ENCODE results near the gene ATP11B. TPM values are rescaled to one million over a fixed set of nuclear protein-coding genes. Genes with fewer than 3 reads are reported as not detected.

Gene ATP11B
- polyA plus RNA-seq, 3 donors, result 11.1 to 25.1 (median 13.5) TPM

GRCh38 chr3:182964179-182964578 is 170.9 kb downstream of the ATP11B start:
- no peak overlapping the region for H2AFZ ChIP-seq (ENCODE audit: insufficient read depth, low read depth, low read length, poor library complexity, severe bottlenecking)
- H3K4me3 ChIP-seq (replicated peaks in 1 of 3; ENCODE audit: low read depth in 2 of 3, low read length in 3 of 3), result no peak overlapping the region
- no peaks in the 10 kb centered on the region for H3K27me3 ChIP-seq (ENCODE audit: control insufficient read depth in 2 of 2, insufficient read depth in 2 of 2, low read length in 2 of 2)
- H3K9me3 Mint-ChIP-seq, result no peaks in the 10 kb centered on the region
- peaks cover 14 to 49% of the 10 kb centered on the region in 2 donors for H3K36me3 ChIP-seq (replicated peaks in 1 of 2; ENCODE audit: control insufficient read depth in 1 of 2, insufficient read depth in 2 of 2, low read length in 2 of 2)
- peaks cover 31% of the 10 kb centered on the region for H3K4me1 Mint-ChIP-seq
- TF ChIP-seq, protein P1, sequence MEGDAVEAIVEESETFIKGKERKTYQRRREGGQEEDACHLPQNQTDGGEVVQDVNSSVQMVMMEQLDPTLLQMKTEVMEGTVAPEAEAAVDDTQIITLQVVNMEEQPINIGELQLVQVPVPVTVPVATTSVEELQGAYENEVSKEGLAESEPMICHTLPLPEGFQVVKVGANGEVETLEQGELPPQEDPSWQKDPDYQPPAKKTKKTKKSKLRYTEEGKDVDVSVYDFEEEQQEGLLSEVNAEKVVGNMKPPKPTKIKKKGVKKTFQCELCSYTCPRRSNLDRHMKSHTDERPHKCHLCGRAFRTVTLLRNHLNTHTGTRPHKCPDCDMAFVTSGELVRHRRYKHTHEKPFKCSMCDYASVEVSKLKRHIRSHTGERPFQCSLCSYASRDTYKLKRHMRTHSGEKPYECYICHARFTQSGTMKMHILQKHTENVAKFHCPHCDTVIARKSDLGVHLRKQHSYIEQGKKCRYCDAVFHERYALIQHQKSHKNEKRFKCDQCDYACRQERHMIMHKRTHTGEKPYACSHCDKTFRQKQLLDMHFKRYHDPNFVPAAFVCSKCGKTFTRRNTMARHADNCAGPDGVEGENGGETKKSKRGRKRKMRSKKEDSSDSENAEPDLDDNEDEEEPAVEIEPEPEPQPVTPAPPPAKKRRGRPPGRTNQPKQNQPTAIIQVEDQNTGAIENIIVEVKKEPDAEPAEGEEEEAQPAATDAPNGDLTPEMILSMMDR (IDR thresholded peaks at IDR 0.05), result no peak
- H4K20me1 ChIP-seq (ENCODE audit: insufficient read depth, low read length), result peaks cover 47% of the 10 kb centered on the region
- peaks cover 51% of the 10 kb centered on the region for H3K79me2 ChIP-seq (ENCODE audit: insufficient read depth, low read length)
- no peak overlapping the region for H3K4me2 ChIP-seq (replicated peaks; ENCODE audit: extremely low read depth, low read length, poor library complexity, severe bottlenecking)
- intact Hi-C loops (cut with micrococcal nuclease), result no loop called here
- H3K4me1 ChIP-seq (ENCODE audit: control insufficient read depth in 1 of 2, insufficient read depth in 2 of 2, low read length in 2 of 2), result peaks cover 14 to 26% of the 10 kb centered on the region in 2 donors
- H3K9me3 ChIP-seq (replicated peaks in 1 of 2; ENCODE audit: control insufficient read depth in 1 of 2, insufficient read depth in 1 of 2, low read length in 2 of 2), result no peaks in the 10 kb centered on the region
- H3K27ac ChIP-seq (ENCODE audit: low read depth in 1 of 2, low read length in 2 of 2), result no peak overlapping the region
- H3K27ac Mint-ChIP-seq, result no peak overlapping the region
- no peaks in the 10 kb centered on the region for H3K27me3 Mint-ChIP-seq (ENCODE audit: low read depth in 3 of 3)
- H3K36me3 Mint-ChIP-seq, result peaks cover 32 to 34% of the 10 kb centered on the region in 2 donors
- no peak overlapping the region for H3K9ac ChIP-seq (ENCODE audit: insufficient read depth, low read length, poor library complexity, severe bottlenecking)
- H3K4me3 Mint-ChIP-seq, result no peak overlapping the region
- no peak for DNase-seq
- no CpG with 5 or more reads among the region's 1 CpG for WGBS (ENCODE audit: insufficient coverage)

DNA sequence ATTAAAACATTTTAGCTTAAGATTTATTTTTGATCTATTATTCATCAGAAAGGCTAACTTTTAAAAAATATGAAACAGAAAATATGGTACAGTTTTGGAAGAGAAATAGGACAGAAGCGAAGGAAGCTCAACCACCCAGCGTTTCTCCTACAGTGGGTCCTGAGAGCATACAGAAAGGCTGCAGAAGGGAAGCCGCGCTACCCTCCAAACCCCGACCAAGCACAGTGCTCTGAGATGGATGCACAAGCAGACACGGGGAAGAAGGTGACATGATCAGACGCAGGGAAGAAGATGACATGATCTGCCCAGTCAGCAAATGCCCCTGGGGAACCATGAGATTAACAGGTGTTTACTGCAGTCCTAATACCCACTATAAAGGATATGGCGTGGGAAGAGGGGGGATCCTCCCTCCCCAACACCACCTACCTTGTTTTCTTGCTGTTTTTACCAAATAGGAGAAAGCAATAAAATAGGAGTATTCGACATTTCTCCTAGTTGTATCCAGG is 172.6 kb downstream of the ATP11B start:
- intact Hi-C loops (cut with micrococcal nuclease), result no loop called here
- no peaks in the 10 kb centered on the region for H3K9me3 Mint-ChIP-seq
- H3K27me3 ChIP-seq (ENCODE audit: control insufficient read depth in 2 of 2, insufficient read depth in 2 of 2, low read length in 2 of 2), result no peaks in the 10 kb centered on the region
- H3K9me3 ChIP-seq (replicated peaks in 1 of 2; ENCODE audit: control insufficient read depth in 1 of 2, insufficient read depth in 1 of 2, low read length in 2 of 2), result no peaks in the 10 kb centered on the region
- WGBS (ENCODE audit: insufficient coverage), result 96% methylated on average over 4 of the region's 9 CpGs
- peaks cover 69% of the 10 kb centered on the region for H3K79me2 ChIP-seq (ENCODE audit: insufficient read depth, low read length)
- H3K4me1 Mint-ChIP-seq, result peaks cover 24% of the 10 kb centered on the region
- no peak overlapping the region for H3K4me2 ChIP-seq (replicated peaks; ENCODE audit: extremely low read depth, low read length, poor library complexity, severe bottlenecking)
- peaks cover 22 to 26% of the 10 kb centered on the region in 2 donors for H3K36me3 Mint-ChIP-seq
- H3K9ac ChIP-seq (ENCODE audit: insufficient read depth, low read length, poor library complexity, severe bottlenecking), result no peak overlapping the region
- H3K27ac Mint-ChIP-seq, result peak overlapping the region in 1 of 7 donors; percentile 31
- no peak overlapping the region for H3K4me3 Mint-ChIP-seq
- H2AFZ ChIP-seq (ENCODE audit: insufficient read depth, low read depth, low read length, poor library complexity, severe bottlenecking), result no peak overlapping the region
- no peaks in the 10 kb centered on the region for H3K27me3 Mint-ChIP-seq (ENCODE audit: low read depth in 3 of 3)
- no peak for DNase-seq
- peaks cover 14 to 46% of the 10 kb centered on the region in 2 donors for H3K36me3 ChIP-seq (replicated peaks in 1 of 2; ENCODE audit: control insufficient read depth in 1 of 2, insufficient read depth in 2 of 2, low read length in 2 of 2)
- no peak overlapping the region for H3K27ac ChIP-seq (ENCODE audit: low read depth in 1 of 2, low read length in 2 of 2)
- H3K4me3 ChIP-seq (replicated peaks in 1 of 3; ENCODE audit: low read depth in 2 of 3, low read length in 3 of 3), result no peak overlapping the region
- TF ChIP-seq, protein P1 (IDR thresholded peaks at IDR 0.05), result no peak
- peaks cover 52% of the 10 kb centered on the region for H4K20me1 ChIP-seq (ENCODE audit: insufficient read depth, low read length)
- peaks cover 17 to 24% of the 10 kb centered on the region in 2 donors for H3K4me1 ChIP-seq (ENCODE audit: control insufficient read depth in 1 of 2, insufficient read depth in 2 of 2, low read length in 2 of 2)
